K562 (cell line): Measurements from ENCODE around the gene SIDT2. TPM values are rescaled to one million over a fixed set of nuclear protein-coding genes. Genes with fewer than 3 reads are reported as not detected.

Experiments
- ATAC-seq: fragments of 200-7000 bp; cut with Tn5 transposase; 3 replicates; pipeline ENCODE4 v1.9.1; 2020; ENCODE audit warnings: moderate library complexity
- BruUV-seq: library from RNA; stranded (reverse); fragments of 400-500 nt; replicated peaks from 2 replicates; lab custom pipeline; 2021; lab: Mats Ljungman, UMichigan
- CTCF ChIA-PET: fragments of 300-600 bp; formaldehyde crosslinking; extraction: SDS; loops from one replicate; lab custom pipeline; 2021; ENCODE audit warnings: low intra/inter-chr PET ratio; lab: Yijun Ruan, JAX
- POLR2A ChIA-PET: fragments of 300-600, 350-650 bp; sonication (Branson Sonifier 250); formaldehyde crosslinking; extraction: SDS; loops from one replicate; lab custom pipeline; 2021; ENCODE audit warnings: antibody characterized with exemption, inconsistent platforms; lab: Yijun Ruan, JAX
- DNase-seq, 4 experiments: peaks; one replicate each; pipeline versions ENCODE4 v3.0.0 to v3.0.0-alpha.2; 2011 to 2018; ENCODE audit warnings: low spot score in 3 of 4, mixed read lengths in 3 of 4; ENCODE audit errors: extremely low read depth in 1 of 4
- FAIRE-seq: peaks from 2 replicates; lab custom pipeline; 2011; peaks lifted over from hg19 to GRCh38; lab: Jason Lieb, UNC
- H2AFZ ChIP-seq: 2 replicates; pipeline ENCODE4 v1.6.0; 2011; ENCODE audit warnings: low read depth, low read length, control low read depth, inconsistent platforms
- H3K27ac ChIP-seq: fragments of 200-600 bp; 3 replicates; pipeline ENCODE4 v1.8.0; 2011; ENCODE audit warnings: low read depth, mild to moderate bottlenecking, control low read depth, inconsistent platforms, low read length, moderate library complexity, mixed read lengths; ENCODE audit errors: extremely low read depth
- H3K27me3 ChIP-seq, 2 experiments: fragments of 300-600 bp in 1 of 2; 2 replicates in 1 of 2; 3 replicates in 1 of 2; pipeline versions ENCODE4 v1.6.0 to v1.8.0; 2011; ENCODE audit warnings: inconsistent platforms in 2 of 2, low read length in 2 of 2, mild to moderate bottlenecking in 1 of 2, mixed read lengths in 1 of 2, moderate library complexity in 1 of 2; ENCODE audit not compliant: control insufficient read depth in 2 of 2, insufficient read depth in 2 of 2
- H3K36me3 ChIP-seq: fragments of 300-600 bp; 3 replicates; pipeline ENCODE4 v1.8.0; 2011; ENCODE audit warnings: mild to moderate bottlenecking, low read length, inconsistent platforms; ENCODE audit not compliant: control insufficient read depth, insufficient read depth
- H3K4me1 ChIP-seq, 2 experiments: fragments of 200-600 bp in 1 of 2; replicated peaks in 1 of 2; 2 replicates in 1 of 2; 3 replicates in 1 of 2; pipeline versions ENCODE4 v1.5.1 to v1.8.0; 2011; ENCODE audit warnings: inconsistent platforms in 2 of 2, low read length in 2 of 2, mild to moderate bottlenecking in 1 of 2, mixed read lengths in 1 of 2, moderate library complexity in 1 of 2; ENCODE audit not compliant: control insufficient read depth in 2 of 2, insufficient read depth in 2 of 2
- H3K4me2 ChIP-seq: 2 replicates; pipeline ENCODE4 v1.6.1; 2011; ENCODE audit warnings: low read length, control low read depth, inconsistent platforms, mixed read lengths; ENCODE audit not compliant: insufficient read depth
- H3K4me3 ChIP-seq: fragments of 200-600 bp; sonication (generic), shearing (Covaris generic); 2 replicates; pipeline ENCODE4 v1.5.1; 2016; ENCODE audit warnings: control low read depth, inconsistent platforms
- H3K79me2 ChIP-seq: fragments of 200-600 bp; 3 replicates; pipeline ENCODE4 v1.8.0; 2011; ENCODE audit warnings: low read length, inconsistent platforms; ENCODE audit not compliant: control insufficient read depth, insufficient read depth
- H3K9ac ChIP-seq, 2 experiments: 2 replicates each; pipeline versions ENCODE4 v1.6.0 to v1.6.1; 2011; ENCODE audit warnings: low read depth in 2 of 2, low read length in 2 of 2, control low read depth in 1 of 2, inconsistent platforms in 1 of 2, mild to moderate bottlenecking in 1 of 2, mixed read lengths in 1 of 2; ENCODE audit not compliant: insufficient read depth in 1 of 2
- H3K9me1 ChIP-seq: one replicate; pipeline ENCODE4 v1.6.0; 2011; ENCODE audit warnings: inconsistent platforms, mild to moderate bottlenecking, low read length, moderate library complexity; ENCODE audit not compliant: control insufficient read depth, insufficient read depth
- H3K9me3 ChIP-seq: replicated peaks from 2 replicates; pipeline ENCODE4 v1.5.1; 2011; ENCODE audit warnings: low read depth, low read length, inconsistent platforms; ENCODE audit not compliant: control insufficient read depth, insufficient read depth
- H4K20me1 ChIP-seq: replicated peaks from 2 replicates; pipeline ENCODE4 v1.6.1; 2011; ENCODE audit warnings: low read length, inconsistent platforms, mixed read lengths; ENCODE audit not compliant: control insufficient read depth, insufficient read depth
- BCLAF1 ChIP-seq, 2 experiments: fragments of 450-650 bp in 1 of 2; IDR thresholded peaks; 2 replicates each; pipeline ENCODE4 v1.6.1; 2011 to 2017; ENCODE audit warnings: low read depth in 2 of 2, antibody characterized with exemption in 1 of 2, borderline replicate concordance in 1 of 2, low read length in 1 of 2, mild to moderate bottlenecking in 1 of 2, mixed read lengths in 1 of 2; ENCODE audit not compliant: control insufficient read depth in 1 of 2
- CAMTA2 ChIP-seq: fragments of 250-450 bp; sonication (Bioruptor Pico); conservative IDR thresholded peaks from 2 replicates; pipeline ENCODE4 v1.5.1; 2022
- CSDE1 ChIP-seq, 2 experiments: fragments of 450-650 bp; IDR thresholded peaks; 2 replicates each; pipeline ENCODE4 v1.6.1; 2016; ENCODE audit warnings: mild to moderate bottlenecking in 1 of 2
- CXXC5 ChIP-seq: fragments of 250-450 bp; sonication (Bioruptor Pico); IDR thresholded peaks from 2 replicates; pipeline ENCODE4 v1.8.0; 2022; ENCODE audit warnings: inconsistent platforms, mild to moderate bottlenecking, moderate library complexity
- FOXK2 ChIP-seq, 2 experiments: fragments of 450-650 bp; IDR thresholded peaks in 1 of 2; conservative IDR thresholded peaks in 1 of 2; 2 replicates each; pipeline ENCODE4 v1.6.1; 2016; ENCODE audit warnings: low read depth in 2 of 2, mild to moderate bottlenecking in 1 of 2
- HMGN3 ChIP-seq: IDR thresholded peaks from 2 replicates; pipeline ENCODE4 v1.6.1; 2011; ENCODE audit warnings: borderline replicate concordance, low read depth, mild to moderate bottlenecking, mixed read lengths, low read length; ENCODE audit not compliant: insufficient read length; ENCODE audit errors: extremely low read depth
- KDM1A ChIP-seq, 2 experiments: fragments of 450-650 bp; IDR thresholded peaks; 2 replicates each; pipeline ENCODE4 v1.6.1; 2016; ENCODE audit warnings: mild to moderate bottlenecking in 2 of 2
- NFATC3 ChIP-seq: fragments of 450-650 bp; IDR thresholded peaks from 2 replicates; pipeline ENCODE4 v1.6.1; 2017; ENCODE audit warnings: mild to moderate bottlenecking
- RB1 ChIP-seq: fragments of 450-650 bp; IDR thresholded peaks from 2 replicates; pipeline ENCODE4 v1.6.1; 2017; ENCODE audit warnings: low read depth, mild to moderate bottlenecking
- RBBP5 ChIP-seq: fragments of 200-600 bp; sonication (generic); IDR thresholded peaks from 2 replicates; pipeline ENCODE4 v1.6.1; 2012; ENCODE audit warnings: borderline replicate concordance, mild to moderate bottlenecking, low read length, control low read depth, inconsistent platforms; ENCODE audit not compliant: insufficient read depth, poor library complexity, severe bottlenecking
- RBM25 ChIP-seq: fragments of 200-400 bp; formaldehyde crosslinking; IDR thresholded peaks from 2 replicates; pipeline ENCODE4 v1.6.1; 2018; ENCODE audit warnings: low read length, low read depth, moderate library complexity; ENCODE audit not compliant: severe bottlenecking
- SLC30A9 ChIP-seq: fragments of 250-450 bp; sonication (Bioruptor Pico); IDR thresholded peaks from 2 replicates; pipeline ENCODE4 v1.8.0; 2022; ENCODE audit warnings: mild to moderate bottlenecking, moderate library complexity
- SMAD4 ChIP-seq: fragments of 250-450 bp; sonication (Bioruptor Pico); conservative IDR thresholded peaks from 2 replicates; pipeline ENCODE4 v1.8.0; 2021; ENCODE audit warnings: inconsistent platforms, mild to moderate bottlenecking, moderate library complexity
- SOX6 ChIP-seq: fragments of 450-650 bp; IDR thresholded peaks from 2 replicates; pipeline ENCODE4 v1.6.1; 2014; ENCODE audit warnings: mild to moderate bottlenecking
- SRSF3 ChIP-seq: fragments of 200-400 bp; formaldehyde crosslinking; IDR thresholded peaks from 2 replicates; pipeline ENCODE4 v1.6.1; 2016; ENCODE audit warnings: mild to moderate bottlenecking, low read length, moderate library complexity; ENCODE audit not compliant: insufficient read depth
- TFAP4 ChIP-seq: sonication (generic); formaldehyde crosslinking; IDR thresholded peaks from 2 replicates; pipeline ENCODE4 v1.8.0; 2022; ENCODE audit warnings: missing genetic modification reagents, mild to moderate bottlenecking, moderate library complexity, borderline replicate concordance
- WGBS: fragments of 100-300 bp; shearing (Covaris generic); methylation state at CpG from one replicate; pipeline ENCODE4 v1.1.6; 2016; ENCODE audit warnings: low coverage, mixed read lengths; ENCODE audit not compliant: insufficient coverage; ENCODE audit errors: missing lambda C conversion rate; 5-methylcytosine and 5-hydroxymethylcytosine counted together
- in situ Hi-C: fragments of 300-500 bp; cut with MboI; formaldehyde crosslinking; loops from 4 replicates; pipeline ENCODE4 v1.15.0; 2018; ENCODE audit warnings: inconsistent platforms, mixed read lengths
- intact Hi-C: fragments of 100-400 bp; cut with micrococcal nuclease; formaldehyde crosslinking; loops from 2 replicates; pipeline ENCODE4 v1.14.2; 2022
- polyA plus RNA-seq, 8 experiments: library from polyadenylated mRNA; depleted of rRNA in 4 of 8; stranded (reverse) in 5 of 8; unstranded in 3 of 8; fragments of >200 nt; fragmentation: Nextera tagmentation in 2 of 8; fragmentation: Illumina TruSeq in 1 of 8; extraction: Ambion mirVana in 2 of 8; extraction: Trizol in 1 of 8; gene quantifications; 2 replicates each; pipeline versions ENCODE4 v1.2.1 to v1.2.3, GENCODE V29; 2011 to 2014; ENCODE audit warnings: inconsistent platforms in 1 of 8, missing spikeins in 1 of 8
- total RNA-seq, 7 experiments: library from RNA; depleted of rRNA in 6 of 7; stranded (reverse); fragments of >200 nt in 6 of 7; fragmentation: Illumina TruSeq in 2 of 7; extraction: Trizol in 2 of 7; gene quantifications; 2 replicates each; pipeline versions ENCODE4 v1.2.1 to v1.2.3, GENCODE V29; 2011 to 2021; ENCODE audit warnings: low replicate concordance in 1 of 7

SIDT2 gene
- total and polyA plus RNA-seq, 9 of the 15 experiments (the other 6 are each of a cell fraction or from before 2014, with no cell fraction given) = 2.4 to 20.2 (median 6.5) TPM

GRCh38 chr11:117232092-117232878 is 53.7 kb downstream of the SIDT2 start, which contains the start of gene RNF214:
RNF214 (plus strand) TSS chr11:117232671; CDS start chr11:117234273, 1,602 bp downstream.
- no TSS peak for BruUV-seq
- H3K4me1 ChIP-seq = peaks cover 11 to 18% of the 10 kb centered on the region in 2 experiments; a peak in 3 of 5 replicates
- H3K27ac ChIP-seq = peak within 1 kb of the TSS; percentile 94
- H2AFZ ChIP-seq = peak within 1 kb of the TSS; percentile 100
- CTCF ChIA-PET = interaction anchor here (0.7 to 1.1 kb wide), 2 partner anchors 51 to 54 kb away, joined by 3 to 4 read pairs; no protein-coding TSS in a partner anchor
- no peaks in the 10 kb centered on the region for H3K27me3 ChIP-seq
- peak within 1 kb of the TSS; percentile 91 to 96 for H3K9ac ChIP-seq
- FAIRE-seq = peak; percentile 62
- in situ Hi-C loops = loop anchor here (25.0 kb wide), 1 partner anchor 720 kb away; no protein-coding TSS in a partner anchor
- intact Hi-C loops = loop anchor here (5.0 kb wide), 1 partner anchor 95 kb away; the partner anchor contains the start of gene CEP164
- no peaks in the 10 kb centered on the region; the same call in 1 of the 2 replicates for H4K20me1 ChIP-seq
- DNase-seq = peak; percentile 84 to 96 (median 96)
- no peaks in the 10 kb centered on the region for H3K9me1 ChIP-seq
- H3K79me2 ChIP-seq = peaks cover 45% of the 10 kb centered on the region
- peaks cover 35% of the 10 kb centered on the region for H3K36me3 ChIP-seq
- ATAC-seq = peak; percentile 90
- H3K9me3 ChIP-seq = no peaks in the 10 kb centered on the region
- peak within 1 kb of the TSS; percentile 97 for H3K4me2 ChIP-seq
- peak within 1 kb of the TSS; percentile 85 for H3K4me3 ChIP-seq
- 1% methylated on average over 33 of the region's 94 CpGs for WGBS
- POLR2A ChIA-PET = interaction anchor here (0.5 to 3.6 kb wide), 3 partner anchors 12 to 479 kb away, joined by 3 to 20 read pairs (median 4); no protein-coding TSS in a partner anchor
- 0 out of 4 replicates have a peak, but pooled peaks of 1 of the 2 experiments have one; percentile 19 for TF ChIP-seq FOXK2 (conservative IDR thresholded peaks at IDR 0.05 in 1 of 2, IDR thresholded peaks at IDR 0.05 in 1 of 2; ENCODE audit: low read depth in 2 of 2)
- peak; percentile 91 for TF ChIP-seq RB1
- TF ChIP-seq TFAP4 (CRISPR knock-in tag) = peak; percentile 51; the same call in 1 of the 2 replicates
- TF ChIP-seq CAMTA2 = no peak
- no peak for TF ChIP-seq NFATC3
- TF ChIP-seq HMGN3 = peak; percentile 67
- TF ChIP-seq CXXC5 (CRISPR knock-in tag) = peak; percentile 86
- no peak for TF ChIP-seq SLC30A9
- TF ChIP-seq CSDE1 (IDR thresholded peaks at IDR 0.05) = no peak
- peak; percentile 31 for TF ChIP-seq RBBP5
- TF ChIP-seq BCLAF1 (IDR thresholded peaks at IDR 0.05; ENCODE audit: borderline replicate concordance in 1 of 2, control insufficient read depth in 1 of 2, low read depth in 2 of 2, low read length in 1 of 2) = peak in 1 of 2 experiments; percentile 76; a peak in 1 of 4 replicates
- TF ChIP-seq RBM25 = peak; percentile 66
- 0 out of 2 replicates have a peak, but pooled peaks have one; percentile 14 for TF ChIP-seq SOX6
- peak; percentile 93 for TF ChIP-seq SMAD4 (CRISPR knock-in tag)
- TF ChIP-seq SRSF3 = no peak
- TF ChIP-seq KDM1A (IDR thresholded peaks at IDR 0.05) = no peak
